Measurements from ENCODE around the gene RPS13. TPM values are rescaled to one million over a fixed set of nuclear protein-coding genes. Genes with fewer than 3 reads are reported as not detected.
A peak's percentile ranks its signal among the peaks of the same experiment; 100 is the strongest.
"Not testable (repeated sequence)": the region's sequence is repeated elsewhere in the genome, so short reads cannot be mapped to it uniquely, and the experiment has no call there.

Gene RPS13
- 811 TPM for total RNA-seq
- long read RNA-seq, transcript RPS13-202 (6 exons, 646 nt), result major isoform, 372 of 380 reads
- long read RNA-seq, partial matches to known transcripts, result 0 of 380 reads
- long read RNA-seq, other reads (novel, unspliced or antisense), result 0 of 380 reads

DNA sequence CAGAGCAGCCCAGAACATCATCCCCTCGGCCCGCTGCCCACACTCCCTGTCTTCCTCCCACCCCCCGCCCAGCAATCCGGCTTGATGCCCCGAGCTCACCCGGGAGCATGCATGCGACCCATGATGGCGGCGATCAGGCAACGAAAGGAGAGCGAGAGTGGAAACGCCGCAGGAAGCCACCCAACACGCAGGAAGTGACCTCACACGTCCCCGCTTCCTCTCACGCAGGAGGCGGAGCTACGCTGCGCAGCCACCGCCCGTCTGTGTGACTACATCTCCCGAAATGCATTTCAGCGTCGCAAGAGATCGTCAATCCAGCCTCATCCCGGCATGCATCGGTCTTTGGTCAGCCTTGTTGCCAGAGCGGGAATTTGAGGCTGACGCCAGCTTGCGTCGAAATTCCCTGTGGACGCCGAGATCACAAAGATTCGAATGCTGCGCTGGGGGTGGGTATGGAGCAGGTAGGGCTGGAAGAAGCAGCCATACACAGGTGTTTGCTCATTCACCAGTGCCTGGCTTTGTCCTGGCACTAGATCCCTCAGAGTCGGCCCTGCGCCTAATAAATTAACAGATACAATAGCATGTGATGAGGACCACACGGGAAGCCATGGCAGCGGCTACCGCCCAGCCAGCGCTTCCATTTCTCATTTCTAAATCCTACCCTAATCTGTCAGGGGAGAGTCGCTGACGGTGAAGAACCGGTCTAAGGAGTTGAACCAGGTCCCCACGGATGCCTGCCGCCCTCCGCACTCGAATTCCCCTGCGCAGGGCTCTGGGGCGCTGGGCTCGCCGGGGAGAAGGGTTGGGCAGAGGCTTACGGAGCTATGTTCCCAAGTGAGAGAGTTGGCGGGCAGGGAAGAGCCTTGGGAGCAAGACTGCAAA lies at the start of gene RPS13:
TSS of gene RPS13 (minus strand) at position 148 of the 882 bp plus-strand sequence. CDS start at position 122, 26 bp downstream.
- peak; percentile 99 for ATAC-seq
- intact Hi-C loops (cut with DNase I), result loop anchor here (5.0 kb wide), 2 partner anchors 130 to 200 kb away; partner anchors contain the start of genes NUCB2 and PIK3C2A

DNA sequence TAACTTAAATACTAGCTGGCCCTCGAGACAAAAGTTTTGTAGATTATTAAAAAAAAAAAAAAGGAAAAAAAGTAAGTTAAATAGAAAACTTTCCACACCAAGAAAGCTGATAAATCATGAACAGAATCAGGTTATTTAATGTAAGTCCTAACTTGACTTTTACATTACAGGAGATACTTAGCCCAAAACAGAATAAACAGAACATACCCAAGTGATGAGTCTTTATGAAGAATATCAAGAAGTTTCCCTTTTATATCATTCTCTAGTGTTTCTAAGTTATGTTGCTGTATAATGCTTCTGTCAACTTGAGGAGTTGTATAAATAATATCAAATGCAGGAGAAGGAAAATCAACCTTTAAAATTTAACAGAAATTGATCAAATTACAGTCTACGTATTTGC lies 44.5 kb upstream of the RPS13 start:
- intact Hi-C loops (cut with DNase I), result no loop called here
- DNase-seq (ENCODE audit: missing footprints) (no peak), ATAC-seq (no peak)

More for the DNA sequence above, at the start of gene RPS13:
- DNase-seq (ENCODE audit: missing footprints), result peak; percentile 98

DNA sequence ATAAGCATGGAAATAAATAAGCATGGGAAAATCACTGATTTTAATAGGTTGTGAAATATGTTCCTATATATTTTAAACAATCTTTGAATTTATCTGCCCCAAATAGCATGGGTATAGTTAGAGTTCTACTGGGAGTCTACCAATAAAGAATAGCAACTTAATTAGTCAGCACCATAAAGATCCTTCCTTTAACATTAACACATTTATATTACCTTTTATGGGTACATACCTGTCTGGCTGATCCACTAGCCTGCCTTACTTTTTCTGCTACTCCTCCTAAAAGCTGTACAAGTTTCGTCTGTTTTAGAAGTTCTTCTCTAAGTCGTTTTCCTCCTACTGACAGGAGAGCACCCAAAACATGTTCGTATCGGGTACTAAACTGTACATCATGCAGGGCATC lies 39.8 kb upstream of the RPS13 start:
- ATAC-seq (no peak), DNase-seq (ENCODE audit: missing footprints) (no peak)
- intact Hi-C loops (cut with DNase I), result no loop called here

DNA sequence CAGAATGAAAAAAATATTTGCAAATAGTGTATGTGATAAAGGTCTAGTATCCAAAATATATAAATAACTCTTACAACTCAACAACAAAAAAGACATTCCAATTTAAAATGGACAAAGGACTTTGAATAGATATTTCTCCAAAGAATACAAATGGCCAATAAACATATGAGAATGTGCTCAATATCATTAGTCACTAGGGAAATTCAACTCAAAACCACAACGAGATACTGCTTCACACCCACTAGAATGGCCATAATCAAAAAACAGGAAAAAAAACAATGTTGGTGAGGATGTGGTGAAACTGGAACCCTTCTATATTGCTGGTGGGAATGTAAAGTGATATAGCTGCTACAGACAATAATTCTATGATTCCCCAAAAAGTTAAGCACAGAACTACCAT lies 38.6 kb upstream of the RPS13 start:
- DNase-seq (ENCODE audit: missing footprints) (no peak), ATAC-seq (no peak)
- intact Hi-C loops (cut with DNase I), result no loop called here

DNA sequence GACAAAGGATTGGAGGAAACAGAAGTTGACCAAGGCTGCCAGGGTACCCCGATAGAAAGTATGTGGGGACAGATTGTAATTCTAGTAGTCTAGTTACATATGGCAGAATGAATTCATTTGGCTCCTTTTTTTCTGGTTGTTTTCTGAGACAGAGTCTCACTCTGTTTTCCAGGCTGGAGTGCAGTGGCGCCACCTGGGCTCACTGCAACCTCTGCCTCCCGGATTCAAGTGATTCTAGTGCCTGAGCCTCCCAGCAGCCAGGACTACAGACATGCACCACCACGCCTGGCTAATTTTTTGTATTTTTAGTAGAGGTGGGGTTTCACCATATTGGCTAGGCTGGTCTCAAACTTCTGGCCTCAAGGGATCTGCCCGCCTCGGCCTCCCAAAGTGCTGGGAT lies 30.3 kb upstream of the RPS13 start:
- DNase-seq (ENCODE audit: missing footprints); ATAC-seq; intact Hi-C loops (cut with DNase I): not testable (repeated sequence)

DNA sequence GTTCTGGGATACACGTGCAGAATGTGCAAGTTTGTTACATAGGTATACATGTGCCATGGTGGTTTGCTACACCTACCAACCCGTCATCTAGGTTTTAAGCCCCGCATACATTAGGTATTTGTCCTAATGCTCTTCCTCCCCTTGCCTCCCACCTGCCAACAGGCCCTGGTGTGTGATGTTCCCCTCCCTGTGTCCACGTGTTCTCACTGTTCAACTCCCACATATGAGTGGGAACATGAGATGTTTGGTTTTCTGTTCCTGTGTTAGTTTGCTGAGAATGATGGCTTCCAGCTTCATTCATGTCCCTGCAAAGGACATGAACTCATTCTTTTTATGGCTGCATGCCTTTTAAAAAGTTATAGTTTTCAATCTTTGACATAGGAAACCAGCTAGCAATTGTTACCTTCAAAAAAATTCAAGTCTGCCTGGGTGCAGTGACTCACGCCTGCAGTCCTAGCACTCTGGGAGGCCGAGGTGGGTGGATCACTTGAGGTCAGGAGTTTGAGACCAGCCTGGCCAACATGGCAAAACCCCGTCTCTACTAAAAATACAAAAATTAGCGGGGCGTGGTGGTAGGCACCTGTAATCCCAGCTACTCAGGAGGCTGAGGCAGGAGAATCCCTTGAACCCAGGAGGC lies 28.1 kb upstream of the RPS13 start:
- ATAC-seq; intact Hi-C loops (cut with DNase I); DNase-seq (ENCODE audit: missing footprints): not testable (repeated sequence)

DNA sequence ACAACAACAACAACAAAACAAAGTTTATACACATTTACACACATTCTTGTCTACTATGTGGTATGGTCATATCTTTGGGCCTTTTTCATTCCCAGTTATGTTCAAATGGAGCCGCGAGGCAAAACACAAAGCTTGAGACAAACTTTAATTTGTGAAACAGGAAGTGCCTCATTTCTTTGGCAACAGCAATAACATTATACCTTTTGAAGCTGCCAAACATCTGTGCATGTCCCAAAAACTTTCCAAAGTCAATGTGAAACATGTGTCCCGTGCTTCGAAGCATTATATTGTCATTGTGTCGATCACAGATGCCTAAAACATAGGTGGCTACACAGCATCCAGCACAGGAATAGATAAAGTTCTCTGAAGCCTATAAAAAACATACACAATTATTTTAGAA lies 25.0 kb upstream of the RPS13 start:
- DNase-seq (ENCODE audit: missing footprints), result no peak
- intact Hi-C loops (cut with DNase I), result no loop called here
- no peak for ATAC-seq

DNA sequence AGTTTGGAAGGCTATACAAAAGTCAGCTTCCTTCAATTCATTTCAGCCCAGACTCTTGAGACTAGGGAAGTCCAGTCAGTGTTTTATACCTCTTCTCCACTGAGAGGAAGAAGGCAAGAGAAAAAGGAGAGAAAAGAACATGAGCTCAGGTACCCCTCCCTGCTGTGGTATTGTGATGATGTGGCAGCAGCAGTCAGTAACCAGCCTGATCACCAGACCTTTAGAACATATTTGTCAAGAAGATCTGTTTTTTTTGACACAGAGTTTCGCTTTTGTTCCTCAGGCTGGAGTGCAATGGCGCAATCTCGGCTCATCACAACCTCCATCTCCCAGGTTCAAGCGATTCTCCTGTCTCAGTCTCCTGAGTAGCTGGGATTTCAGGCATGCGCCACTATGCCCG lies 21.2 kb upstream of the RPS13 start:
- ATAC-seq, result no peak
- intact Hi-C loops (cut with DNase I), result no loop called here
- DNase-seq (ENCODE audit: missing footprints), result no peak

DNA sequence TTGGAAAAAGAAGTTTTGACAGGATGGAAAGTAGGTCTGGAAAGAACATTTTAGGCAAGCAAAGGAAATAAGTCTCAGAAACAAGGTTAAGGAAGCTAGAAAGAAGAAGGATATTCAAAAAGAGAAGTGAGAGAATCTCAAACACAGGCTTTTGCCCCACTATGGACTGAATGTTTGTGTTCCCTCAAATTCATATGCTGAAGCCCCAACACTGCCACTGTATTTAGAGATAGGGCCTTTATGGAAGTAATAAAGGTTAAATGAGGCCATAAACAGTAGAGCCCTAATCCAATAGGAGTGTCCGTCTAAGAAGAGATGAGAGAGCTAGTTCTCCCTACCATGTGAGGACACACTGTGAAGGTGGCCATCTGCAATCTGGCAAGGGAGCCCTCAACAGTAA lies 20.6 kb upstream of the RPS13 start:
- DNase-seq (ENCODE audit: missing footprints) (no peak), ATAC-seq (no peak)
- intact Hi-C loops (cut with DNase I), result no loop called here

DNA sequence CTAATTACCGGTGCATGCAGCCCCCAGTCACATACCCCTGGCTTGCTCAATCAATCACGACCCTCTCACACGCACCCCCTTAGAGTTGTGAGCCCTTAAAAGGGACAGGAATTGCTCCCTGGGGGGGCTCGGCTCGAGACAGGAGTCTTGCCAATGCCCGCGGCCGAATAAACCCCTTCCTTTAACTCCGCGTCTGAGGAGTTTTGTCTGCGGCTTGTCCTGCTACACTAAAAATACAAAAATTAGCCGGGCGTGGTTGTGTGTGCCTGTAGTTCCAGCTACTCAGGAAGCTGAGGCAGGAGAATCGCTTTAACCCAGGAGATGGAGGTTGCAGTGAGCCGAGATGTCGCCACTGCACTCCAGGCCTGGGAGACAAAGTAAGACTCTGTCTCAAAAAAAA lies 8.5 kb upstream of the RPS13 start:
- ATAC-seq; intact Hi-C loops (cut with DNase I); DNase-seq (ENCODE audit: missing footprints): not testable (repeated sequence)

DNA sequence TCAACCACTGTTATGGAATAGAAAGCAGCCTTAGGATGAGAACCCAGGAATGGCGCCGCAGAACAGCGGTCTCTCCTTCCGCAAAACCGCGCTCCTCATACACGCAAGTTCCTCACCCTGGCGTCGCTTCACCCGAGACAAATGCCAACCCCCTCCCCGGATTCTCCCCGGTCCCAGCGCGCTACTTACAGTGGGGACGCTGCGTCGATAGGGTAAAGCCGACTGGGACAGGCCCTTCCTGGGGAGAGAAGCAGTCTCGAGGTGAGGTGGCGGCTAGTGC lies 287 bp downstream of the RPS13 start:
- ATAC-seq (peak; percentile 36), DNase-seq (ENCODE audit: missing footprints) (no peak)
- intact Hi-C loops (cut with DNase I), result loop anchor here (5.0 kb wide), 2 partner anchors 130 to 200 kb away; partner anchors contain the start of genes NUCB2 and PIK3C2A

DNA sequence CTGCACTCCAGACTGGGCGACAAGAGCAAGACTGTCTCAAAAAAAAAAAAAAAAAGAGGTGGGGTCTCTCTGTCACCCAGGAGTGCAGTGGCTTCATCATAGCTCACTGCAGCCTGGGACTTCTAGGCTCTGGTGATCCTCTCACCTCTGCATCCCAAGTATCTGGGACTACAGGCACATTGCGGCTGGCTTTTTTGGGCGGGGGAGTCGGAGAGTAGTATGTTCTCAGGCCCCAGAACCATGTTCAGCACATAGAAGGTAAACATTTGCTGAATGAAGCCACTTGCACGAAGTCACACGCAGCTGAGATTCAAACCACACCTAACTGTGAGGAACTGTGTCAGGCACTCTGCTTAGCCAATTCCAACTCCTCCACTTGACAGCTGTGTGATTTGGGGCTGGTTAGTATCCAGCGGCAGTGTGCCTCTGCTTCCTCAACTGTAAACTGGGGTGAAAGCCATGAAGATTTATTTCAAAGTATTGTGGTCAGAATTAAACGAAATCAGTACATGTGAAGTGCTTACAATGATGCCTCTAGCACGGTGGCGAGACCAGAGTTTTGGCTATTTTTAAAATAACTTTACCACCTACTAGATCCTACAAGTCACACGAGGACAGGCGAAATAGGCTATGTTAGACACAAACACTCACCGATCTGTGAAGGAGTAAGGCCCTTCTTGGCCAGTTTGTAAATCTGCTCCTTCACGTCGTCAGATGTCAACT lies 789 bp downstream of the RPS13 start:
- no peak for ATAC-seq
- intact Hi-C loops (cut with DNase I), result loop anchor here (5.0 kb wide), 2 partner anchors 131 to 201 kb away; partner anchors contain the start of genes NUCB2 and PIK3C2A
- DNase-seq (ENCODE audit: missing footprints), result no peak

DNA sequence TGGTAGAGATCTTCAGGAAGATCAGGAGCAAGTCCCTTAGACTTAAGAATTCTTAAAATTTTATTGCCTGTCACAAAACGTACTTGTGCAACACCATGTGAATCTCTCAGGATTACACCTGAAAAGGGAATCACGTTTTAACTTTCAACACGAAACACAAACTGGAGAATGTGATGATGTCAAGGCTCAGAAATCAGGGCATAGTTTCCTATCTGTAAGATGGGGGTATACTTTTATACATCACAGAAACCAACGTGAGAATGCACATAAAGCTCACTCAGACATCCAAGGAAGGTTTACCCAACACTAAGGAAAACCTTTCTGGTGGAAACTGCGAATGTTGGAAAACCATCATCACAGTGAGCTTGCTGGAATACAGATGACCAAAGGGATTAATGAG lies 2.0 kb downstream of the RPS13 start:
- intact Hi-C loops (cut with DNase I), result loop anchor here (5.0 kb wide), 2 partner anchors 132 to 202 kb away; partner anchors contain the start of genes NUCB2 and PIK3C2A
- ATAC-seq, result no peak
- no peak for DNase-seq (ENCODE audit: missing footprints)

DNA sequence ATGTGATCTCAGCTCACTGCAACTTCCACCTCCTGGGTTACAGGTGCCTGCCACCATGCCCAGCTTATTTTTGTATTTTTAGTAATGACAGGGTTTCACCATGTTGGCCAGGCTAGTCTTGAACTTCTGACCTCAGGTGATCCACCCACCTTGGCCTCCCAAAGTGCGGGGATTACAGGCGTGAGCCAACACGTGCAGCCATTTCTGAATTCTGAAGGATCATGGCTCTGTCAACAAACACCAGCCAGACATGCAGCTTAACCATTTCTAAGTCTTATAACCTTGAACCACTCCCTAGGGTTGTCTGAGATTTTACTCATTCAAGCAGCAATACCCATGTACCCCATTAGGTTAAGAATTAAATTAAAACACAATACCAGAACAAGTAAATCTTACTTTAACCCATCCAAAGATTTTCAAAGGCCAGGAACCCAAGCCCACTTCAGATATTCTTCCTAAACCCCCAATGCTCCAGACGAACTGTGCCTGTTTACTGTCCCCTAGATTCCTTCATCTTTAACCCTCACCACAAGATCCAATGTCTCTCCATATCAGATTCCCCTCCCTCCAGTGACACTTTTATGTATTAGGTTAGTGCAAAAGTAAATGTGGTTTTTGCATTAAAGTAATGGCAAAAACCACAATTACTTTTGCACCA lies 4.0 kb downstream of the RPS13 start:
- DNase-seq (ENCODE audit: missing footprints), result no peak
- intact Hi-C loops (cut with DNase I), result no loop called here
- ATAC-seq, result no peak

DNA sequence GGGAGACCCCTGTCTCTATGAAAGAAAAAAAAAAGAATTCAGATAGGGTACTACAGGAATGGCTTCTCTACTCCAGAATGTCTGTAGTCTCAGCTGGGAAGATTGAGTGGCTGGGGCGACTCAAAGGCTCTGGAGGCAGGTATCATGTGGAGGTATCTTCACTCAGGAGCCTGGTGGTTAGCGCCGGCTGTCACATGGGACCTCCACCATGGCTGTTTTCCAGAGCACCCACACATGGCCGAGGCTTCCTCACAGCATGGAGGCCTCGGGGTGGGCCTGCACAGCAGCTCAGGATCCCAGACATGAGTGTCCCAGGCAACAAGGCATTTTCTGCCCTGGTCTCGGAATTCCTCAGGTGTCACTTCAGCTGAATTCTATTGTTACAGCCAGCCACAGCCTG lies 10.1 kb downstream of the RPS13 start:
- no peak for ATAC-seq
- DNase-seq (ENCODE audit: missing footprints), result no peak
- intact Hi-C loops (cut with DNase I), result no loop called here

DNA sequence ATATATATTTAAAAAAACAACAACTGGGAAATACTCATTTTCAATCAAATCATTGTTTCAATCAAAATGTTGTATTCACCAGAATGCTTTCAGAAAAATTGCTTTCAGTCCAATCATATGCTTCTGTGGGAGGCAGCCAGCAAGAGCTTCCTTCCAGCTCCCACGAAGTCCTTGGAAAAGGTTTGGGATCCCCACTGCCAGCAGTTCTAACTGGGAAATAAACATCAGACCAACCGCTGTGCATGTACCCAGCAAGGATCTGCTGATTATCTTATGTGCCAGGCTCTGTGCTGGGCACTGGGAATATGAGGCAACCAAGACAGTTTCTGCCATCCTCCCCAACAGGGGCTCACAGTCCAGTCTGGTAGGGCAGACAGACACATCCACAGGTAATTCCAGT lies 10.8 kb downstream of the RPS13 start:
- DNase-seq (ENCODE audit: missing footprints), result no peak
- no peak for ATAC-seq
- intact Hi-C loops (cut with DNase I), result no loop called here

DNA sequence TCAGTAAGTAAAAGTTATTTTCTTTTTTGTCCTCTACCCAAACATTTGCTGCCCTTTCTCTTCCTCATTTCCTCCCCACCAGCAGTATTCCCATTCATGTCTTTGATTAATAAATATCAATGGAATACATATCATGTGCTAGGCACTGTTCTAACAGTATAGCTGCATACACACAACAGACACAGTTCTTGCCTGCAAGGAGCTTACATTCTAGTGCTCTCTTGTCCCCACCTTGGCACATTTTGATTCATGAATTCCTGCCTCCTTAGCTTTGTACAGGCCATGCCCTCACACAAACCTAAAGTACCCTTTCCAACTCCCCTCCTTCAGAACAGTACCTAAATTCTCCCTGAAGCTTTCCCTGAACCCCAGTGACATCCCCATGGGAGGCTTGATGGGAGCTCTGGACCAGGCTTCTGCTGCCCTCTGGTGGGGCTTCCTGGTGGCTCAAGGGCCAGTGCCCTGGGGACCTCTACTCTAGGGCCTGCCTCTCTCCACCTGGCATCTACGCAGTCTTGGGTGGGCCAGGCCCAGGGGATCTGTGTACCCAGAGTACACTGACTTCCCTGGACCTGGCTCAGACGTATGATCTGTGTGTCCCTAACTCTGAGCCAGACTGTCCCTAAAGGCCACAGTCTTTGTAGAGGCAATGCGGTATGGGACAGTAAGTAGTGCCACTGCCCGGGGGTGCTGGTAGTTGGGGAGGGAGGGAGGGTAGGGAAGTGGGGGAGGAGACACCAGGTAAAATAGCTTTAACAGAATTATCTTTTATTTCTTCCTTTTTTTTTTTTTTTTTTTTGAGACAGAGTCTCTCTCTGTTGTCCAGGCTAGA lies 14.1 kb downstream of the RPS13 start:
- intact Hi-C loops (cut with DNase I), result loop anchor here (1.0 to 5.0 kb wide), 3 partner anchors 117 to 279 kb away; no protein-coding TSS in a partner anchor
- peak; percentile 72 for DNase-seq (ENCODE audit: missing footprints)
- peak; percentile 88 for ATAC-seq

DNA sequence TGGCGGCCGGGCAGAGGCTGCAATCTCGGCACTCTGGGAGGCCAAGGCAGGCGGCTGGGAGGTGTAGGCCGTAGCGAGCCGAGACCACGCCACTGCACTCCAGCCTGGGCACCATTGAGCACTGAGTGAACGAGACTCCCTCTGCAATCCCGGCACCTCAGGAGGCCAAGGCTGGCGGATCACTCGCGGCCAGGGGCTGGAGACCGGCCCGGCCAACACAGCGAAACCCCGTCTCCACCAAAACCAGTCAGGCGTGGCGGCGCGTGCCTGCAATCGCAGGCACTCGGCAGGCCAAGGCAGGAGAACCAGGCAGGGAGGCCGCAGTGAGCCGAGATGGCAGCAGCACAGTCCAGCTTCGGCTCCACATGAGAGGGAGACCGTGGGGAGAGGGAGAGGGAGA lies 26.3 kb downstream of the RPS13 start:
- ATAC-seq; intact Hi-C loops (cut with DNase I); DNase-seq (ENCODE audit: missing footprints): not testable (repeated sequence)
